Esophagus squamous epithelium (tissue), 4 donors: ENCODE results near the gene UGT1A6.

Experiments
- CTCF ChIP-seq, 6 experiments: fragments of 450-650 bp in 4 of 6; fragments of 200-600 bp in 2 of 6; sonication (generic) in 2 of 6; IDR thresholded peaks; one replicate each; pipeline ENCODE4 v1.5.1; 2016 to 2019; ENCODE audit warnings: antibody characterized with exemption in 6 of 6, mild to moderate bottlenecking in 4 of 6, moderate library complexity in 4 of 6
- POLR2A ChIP-seq, 4 donors: fragments of 450-650 bp; IDR thresholded peaks; one replicate each; pipeline ENCODE4 v1.6.1; 2017; ENCODE audit warnings: antibody characterized with exemption in 4 of 4, mild to moderate bottlenecking in 4 of 4, moderate library complexity in 3 of 4

GRCh38 chr2:233799087-233799665 is 106.5 kb downstream of the UGT1A6 start:
- TF ChIP-seq CTCF (IDR thresholded peaks at IDR 0.05) (no peak), POLR2A (IDR thresholded peaks at IDR 0.05) (no peak)
